T47D (cell line): ENCODE measurements around the gene GNAI2.

Experiments used
- DNase-seq, 2 experiments: peaks; one replicate each; pipeline versions ENCODE4 v3.0.0 to v3.0.0-alpha.2; 2011 to 2012; ENCODE audit warnings: low read depth in 1 of 2, low spot score in 1 of 2
- JUND ChIP-seq: IDR thresholded peaks from 2 replicates; pipeline ENCODE4 v1.6.1; 2012; ENCODE audit warnings: low read depth
- in situ Hi-C: cut with HindIII; loops from 2 replicates; pipeline ENCODE4 v1.10.0; 2016; ENCODE audit warnings: low sequenced_read_pairs, low pct_unique_long_range_greater_than_20kb

GNAI2 gene

GRCh38 chr3:50245831-50246516 lies 10.0 kb downstream of the GNAI2 start:
- in situ Hi-C loops = no loop called here
- no peak for TF ChIP-seq JUND
- peak in 1 of 2 experiments; percentile 77 for DNase-seq

- no peak for DNase-seq
- TF ChIP-seq JUND = no peak
- in situ Hi-C loops = no loop called here
These were observed 10.5 kb downstream of the GNAI2 start for GRCh38 chr3:50246517-50246954.

DNA sequence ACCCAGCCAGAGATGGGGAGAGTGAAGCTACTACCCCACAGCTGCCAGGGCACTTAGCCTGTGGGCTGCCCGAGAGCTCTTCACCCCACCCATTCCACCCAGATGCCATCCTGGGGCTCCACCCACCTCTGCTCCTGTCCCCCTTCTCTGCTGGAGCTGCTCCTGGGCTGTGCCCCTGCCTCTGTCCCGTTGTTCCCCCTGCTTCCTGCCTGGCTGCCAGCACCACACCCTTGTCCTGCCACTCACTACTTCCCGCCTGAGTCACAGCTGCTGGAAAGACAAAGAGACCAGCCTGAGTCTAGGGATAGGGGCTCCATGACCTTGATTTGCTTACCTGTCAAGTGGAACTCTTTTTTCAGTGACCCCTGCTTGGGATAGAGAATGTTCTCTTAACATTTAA lies 12.4 kb downstream of the GNAI2 start:
- in situ Hi-C loops = no loop called here
- DNase-seq = no peak
- TF ChIP-seq JUND = no peak

GRCh38 chr3:50249457-50249856 lies 13.5 kb downstream of the GNAI2 start:
- in situ Hi-C loops = no loop called here
- TF ChIP-seq JUND = no peak
- DNase-seq = no peak

- DNase-seq = no peak
- in situ Hi-C loops = no loop called here
- TF ChIP-seq JUND = no peak
These were observed 14.5 kb downstream of the GNAI2 start for GRCh38 chr3:50250514-50250913.

- no peak for DNase-seq
- no peak for TF ChIP-seq JUND
- in situ Hi-C loops = no loop called here
These were observed 15.2 kb downstream of the GNAI2 start for GRCh38 chr3:50251220-50251619.

DNA sequence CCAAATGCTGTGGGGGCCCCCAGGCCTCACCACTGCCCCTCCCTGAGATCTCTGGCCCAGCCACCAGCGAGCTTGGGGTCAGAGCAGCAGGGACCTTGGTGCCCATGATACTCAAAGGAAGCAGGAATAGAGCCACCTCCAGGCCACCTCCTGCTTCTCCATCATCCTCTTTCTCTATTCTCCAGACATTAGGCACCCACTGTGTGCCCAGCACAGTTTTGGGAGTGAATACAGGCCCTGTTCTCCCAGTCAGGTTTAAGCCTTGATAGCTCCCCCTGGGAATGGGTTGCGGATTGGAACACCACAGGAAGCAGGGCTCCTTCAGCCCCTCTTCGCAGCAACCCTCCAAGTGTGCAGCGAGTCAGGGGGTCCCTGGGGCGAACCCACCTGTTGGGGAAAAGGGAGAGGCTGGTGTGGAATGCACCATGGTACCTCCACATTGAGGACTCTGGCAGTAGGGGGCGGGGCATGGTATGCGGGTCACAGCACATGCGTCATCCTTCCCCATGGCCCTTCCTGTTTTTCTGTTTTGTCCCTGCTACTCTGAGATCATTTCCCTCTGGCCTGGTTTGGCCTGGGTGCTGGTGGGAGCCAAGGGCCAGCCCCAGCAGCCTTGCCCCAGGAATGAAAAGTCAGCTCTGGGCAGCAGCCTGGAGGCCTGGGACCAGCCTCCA lies 18.7 kb downstream of the GNAI2 start:
- TF ChIP-seq JUND = no peak
- in situ Hi-C loops = no loop called here
- no peak for DNase-seq

- TF ChIP-seq JUND = no peak
- in situ Hi-C loops = no loop called here
- DNase-seq = no peak
These were observed 19.2 kb downstream of the GNAI2 start for GRCh38 chr3:50255251-50255615.

GRCh38 chr3:50256978-50257890 lies 21.2 kb downstream of the GNAI2 start:
- no peak for TF ChIP-seq JUND
- in situ Hi-C loops = no loop called here
- peak in 1 of 2 experiments; percentile 72 for DNase-seq

GRCh38 chr3:50258029-50258680 lies 22.2 kb downstream of the GNAI2 start:
- in situ Hi-C loops = no loop called here
- DNase-seq = no peak
- no peak for TF ChIP-seq JUND

GRCh38 chr3:50258979-50259378 lies 23.0 kb downstream of the GNAI2 start:
- no peak for TF ChIP-seq JUND
- DNase-seq = no peak
- in situ Hi-C loops = no loop called here

DNA sequence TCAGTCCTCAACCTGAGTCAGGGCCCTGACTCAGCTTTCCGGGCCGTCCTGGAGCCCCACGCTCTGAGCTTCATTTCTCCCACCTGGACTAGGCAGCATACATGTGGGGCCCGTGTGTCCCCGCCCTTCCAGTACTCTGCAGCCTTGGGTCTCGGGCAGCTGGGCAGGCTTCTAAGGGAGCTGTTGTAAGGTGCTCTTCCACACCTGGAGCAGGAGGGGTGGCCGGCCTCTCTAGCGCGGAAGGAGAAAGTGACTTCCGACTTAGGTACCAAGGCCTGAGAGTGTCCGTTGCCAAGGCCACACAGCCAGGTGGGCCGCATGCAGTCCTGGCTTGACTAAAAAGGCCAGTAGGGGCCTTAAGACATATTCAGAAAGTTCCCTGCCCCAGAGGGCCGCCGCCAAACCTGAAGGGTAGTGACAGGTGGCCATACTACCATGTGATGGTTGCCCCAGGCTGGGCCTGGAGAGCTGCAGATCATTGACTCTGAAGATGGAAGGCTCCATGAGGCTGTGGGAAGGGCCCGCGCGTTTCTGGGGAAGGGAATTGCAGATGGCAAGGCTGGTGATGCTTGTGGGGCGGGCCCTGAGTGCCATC lies 23.5 kb downstream of the GNAI2 start:
- no peak for TF ChIP-seq JUND
- in situ Hi-C loops = no loop called here
- no peak for DNase-seq
